HG02588 (cell line): Measurements from ENCODE around the gene TANK.
"Not testable (repeated sequence)": the region's sequence is repeated elsewhere in the genome, so short reads cannot be mapped to it uniquely, and the experiment has no call there.

Experiments
- ATAC-seq: cut with Tn5 transposase; IDR thresholded peaks from one replicate; pipeline ENCODE4 v1.9.1; 2021; ENCODE audit warnings: mild to moderate bottlenecking, moderate library complexity; ENCODE audit not compliant: unreplicated experiment

TANK gene

DNA sequence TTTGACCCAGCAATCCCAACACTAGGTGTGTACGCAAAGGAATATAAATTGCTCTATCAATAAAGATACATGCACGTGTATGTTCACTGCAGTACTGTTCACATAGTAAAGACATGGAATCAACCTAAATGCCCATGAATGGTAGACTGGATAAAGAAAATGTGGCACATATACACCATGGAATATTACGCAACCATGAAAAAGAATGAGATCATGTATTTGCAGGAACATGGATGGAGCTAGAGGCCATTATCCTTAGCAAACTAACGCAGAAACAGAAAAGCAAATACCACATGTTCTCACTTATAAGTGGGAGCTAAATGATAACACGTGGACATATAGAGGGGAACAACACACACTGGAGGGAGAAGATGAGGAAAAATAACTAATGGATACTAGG, 27.8 kb upstream of the TANK start:
- not testable (repeated sequence) for ATAC-seq

GRCh38 chr2:161133366-161133765, 26.9 kb upstream of the TANK start:
- ATAC-seq: no peak

GRCh38 chr2:161134547-161135518, 25.4 kb upstream of the TANK start:
- no peak for ATAC-seq

- ATAC-seq: no peak
These were observed 24.2 kb upstream of the TANK start for GRCh38 chr2:161135951-161136593.

- peak; percentile 83 for ATAC-seq
These were observed 23.4 kb upstream of the TANK start for GRCh38 chr2:161136696-161137324.

DNA sequence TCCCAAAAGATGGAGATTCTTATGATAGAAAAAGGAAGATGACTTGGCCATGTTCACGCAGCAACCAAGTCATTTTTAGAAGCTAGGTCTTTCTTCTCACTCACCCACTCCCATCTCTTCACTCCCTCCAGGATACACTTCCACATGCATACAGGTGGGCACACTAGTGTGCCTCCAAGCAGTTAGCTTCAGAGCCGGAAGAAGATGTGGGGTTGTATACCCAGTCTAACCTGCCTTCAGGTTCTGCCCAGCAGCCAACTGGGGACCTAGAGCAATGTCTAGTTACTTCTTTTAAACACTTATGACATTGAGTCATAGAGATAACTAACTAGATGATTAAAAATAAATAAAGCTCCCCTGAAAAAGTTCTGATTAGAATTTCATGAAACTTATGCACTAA, 21.8 kb upstream of the TANK start:
- no peak for ATAC-seq

GRCh38 chr2:161139098-161139987, 20.9 kb upstream of the TANK start:
- ATAC-seq: peak; percentile 37

GRCh38 chr2:161141033-161141432, 19.2 kb upstream of the TANK start:
- peak; percentile 31 for ATAC-seq

DNA sequence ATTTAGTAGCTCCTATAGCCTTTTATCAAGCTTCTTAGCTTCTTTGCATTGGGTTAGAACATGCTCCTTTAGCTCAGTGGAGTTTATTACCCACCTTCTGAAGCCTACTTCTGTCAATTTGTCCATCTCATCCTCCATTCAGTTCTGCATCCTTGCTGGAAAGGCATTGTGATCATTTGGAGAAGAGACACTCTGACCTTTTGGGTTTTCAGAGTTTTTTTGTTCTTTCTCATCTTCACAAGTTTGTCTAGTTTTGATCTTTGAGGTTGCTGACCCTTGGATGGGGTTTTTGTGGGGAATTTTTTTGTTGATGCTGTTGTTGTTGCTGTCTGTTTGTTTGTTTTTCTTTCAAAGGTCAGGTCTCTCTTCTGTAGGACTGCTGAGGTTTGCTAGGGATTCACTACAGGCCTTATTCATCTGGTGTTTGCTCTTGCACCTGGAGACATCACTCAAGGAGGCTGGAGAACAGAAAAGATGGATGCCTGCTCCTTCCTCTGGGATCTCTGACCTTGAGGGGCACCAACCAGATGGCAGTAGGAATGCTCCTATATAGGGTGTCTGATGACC, 13.9 kb upstream of the TANK start:
- ATAC-seq: peak; percentile 43

DNA sequence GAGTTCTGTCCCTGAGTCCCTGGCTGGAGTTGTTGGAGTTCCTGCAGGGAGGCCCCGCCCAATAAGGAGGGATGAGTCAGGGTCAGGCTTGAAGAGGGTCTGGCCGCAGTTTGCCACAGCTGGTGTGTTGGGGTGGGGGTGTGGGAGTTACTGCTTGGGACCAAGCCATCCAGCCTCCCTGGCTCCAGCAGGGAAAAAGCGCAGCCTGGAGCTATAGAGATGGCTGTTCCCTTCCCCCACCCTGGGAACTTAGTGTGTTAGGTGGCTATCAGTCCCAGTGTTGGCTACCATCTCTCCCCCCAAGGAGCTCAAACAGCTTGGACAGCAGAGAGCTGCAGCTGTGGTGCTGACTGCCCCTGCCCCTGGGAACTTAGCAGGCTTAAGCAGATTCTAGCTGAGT, 13.2 kb upstream of the TANK start:
- ATAC-seq: no peak

DNA sequence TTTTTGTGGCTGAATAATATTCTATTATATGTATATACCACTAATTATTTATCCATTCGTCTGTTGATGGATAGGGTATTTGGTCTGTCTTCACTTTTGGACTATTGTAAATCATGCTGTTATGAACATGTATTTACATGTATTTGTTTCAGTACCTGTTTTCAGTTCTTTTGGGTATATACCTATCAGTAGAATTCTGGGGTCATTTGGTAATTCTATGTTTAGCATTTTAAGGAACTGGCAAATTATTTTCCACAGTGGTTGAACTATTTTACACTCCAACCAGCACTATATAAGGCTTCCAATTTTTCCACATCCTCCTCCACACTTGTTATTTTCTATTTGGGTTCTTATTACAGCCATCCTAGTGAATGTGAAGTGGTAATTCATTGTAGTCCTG, 12.4 kb upstream of the TANK start:
- ATAC-seq: no peak

GRCh38 chr2:161150704-161151103, 9.5 kb upstream of the TANK start:
- no peak for ATAC-seq

DNA sequence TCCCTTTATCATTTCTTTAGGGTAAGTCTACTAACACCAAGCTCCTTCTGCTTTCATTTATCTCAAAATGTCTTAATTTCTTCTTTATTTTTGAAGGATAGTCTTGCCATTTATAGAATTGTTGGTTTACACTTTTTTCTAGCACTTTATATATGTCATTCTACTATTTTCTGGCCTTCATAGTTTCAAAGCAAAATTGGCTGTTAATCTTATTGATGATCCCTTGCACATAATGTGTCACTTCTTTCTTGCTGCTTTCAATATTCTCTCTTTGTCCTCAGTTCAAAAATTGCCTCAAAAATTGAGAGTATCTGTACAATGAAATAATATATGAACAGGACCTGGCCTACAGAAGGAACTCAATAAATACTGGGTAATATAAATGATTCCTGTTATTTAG, 7.9 kb upstream of the TANK start:
- ATAC-seq: no peak

GRCh38 chr2:161158882-161159281, 1.3 kb upstream of the TANK start:
- ATAC-seq: no peak

DNA sequence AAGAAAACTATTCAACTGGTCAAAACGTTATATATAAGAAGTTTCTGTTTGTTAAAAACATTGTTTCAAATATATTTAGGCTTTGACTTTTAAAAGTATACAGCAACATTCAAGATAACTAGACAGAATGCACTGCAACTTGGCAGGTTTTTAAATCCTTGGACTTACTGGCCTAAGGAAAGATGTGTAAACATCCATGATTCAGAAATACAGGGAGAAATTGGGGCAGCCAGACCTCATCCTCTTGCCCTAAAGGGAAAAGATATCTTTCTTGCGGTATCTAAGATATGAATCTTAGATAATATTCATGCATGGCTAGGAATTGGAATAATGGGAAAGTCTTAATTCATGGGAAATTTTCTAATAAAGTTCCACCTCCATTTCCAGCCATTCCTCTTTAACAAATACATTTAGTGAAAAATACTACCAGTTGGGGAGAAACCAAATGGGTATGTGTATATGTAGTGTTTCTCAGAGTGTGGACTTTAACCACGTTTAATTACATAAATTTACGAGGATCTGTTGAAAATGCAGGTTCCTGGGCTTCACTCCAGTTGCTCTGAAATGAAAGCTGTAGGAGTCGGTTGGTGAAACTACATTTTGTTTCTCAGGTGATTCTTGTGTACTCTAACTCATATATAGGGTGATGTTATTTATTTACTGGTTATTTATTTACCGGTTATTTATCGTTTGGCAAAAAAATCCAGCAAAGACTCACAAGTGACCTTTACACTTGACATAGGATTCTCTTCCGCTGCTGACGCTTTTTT, 587 bp upstream of the TANK start:
- ATAC-seq: peak; percentile 3

GRCh38 chr2:161161074-161161706, 962 bp downstream of the TANK start:
- ATAC-seq: no peak

DNA sequence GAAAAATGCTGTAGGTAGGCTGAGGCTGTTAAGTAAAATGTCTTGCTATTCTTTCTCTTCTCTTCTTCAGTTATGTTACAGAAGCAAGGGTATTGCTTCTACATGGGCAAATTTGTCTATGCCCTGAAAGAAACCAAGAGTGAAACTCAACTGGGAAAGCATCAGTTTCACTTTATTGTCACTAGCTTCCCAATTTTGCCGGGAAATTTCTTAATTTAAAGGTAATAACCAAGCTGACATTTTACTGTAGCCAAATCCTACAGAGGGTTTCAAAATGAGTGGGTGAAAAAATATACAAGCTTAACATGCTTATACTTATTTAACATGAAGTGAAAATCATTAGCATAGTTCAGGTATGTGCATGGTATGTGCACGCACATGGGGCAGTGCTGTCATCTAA, 3.2 kb downstream of the TANK start:
- no peak for ATAC-seq

GRCh38 chr2:161164161-161164560, 3.9 kb downstream of the TANK start:
- ATAC-seq: no peak

- ATAC-seq: no peak
These were observed 5.0 kb downstream of the TANK start for GRCh38 chr2:161165266-161165665.
